Keratinocyte (primary cell): ENCODE results near the gene C19orf25. TPM values are rescaled to one million over a fixed set of nuclear protein-coding genes. Genes with fewer than 3 reads are reported as not detected.

Experiments used
- DNase-seq: peaks from one replicate; pipeline ENCODE4 v3.0.0-alpha.2; 2011; ENCODE audit warnings: low read depth, missing footprints, low spot score
- FAIRE-seq: peaks from 2 replicates; lab custom pipeline; 2011; peaks lifted over from hg19 to GRCh38; lab: Jason Lieb, UNC
- H2AFZ ChIP-seq: 2 replicates; pipeline ENCODE4 v1.6.0; 2012; ENCODE audit warnings: low read length, control low read depth, inconsistent platforms; ENCODE audit not compliant: control insufficient read depth
- H3K27ac ChIP-seq: 2 replicates; pipeline ENCODE4 v1.5.1; 2011; ENCODE audit warnings: low read length; ENCODE audit not compliant: control insufficient read depth, insufficient read depth
- H3K27me3 ChIP-seq: 3 replicates; pipeline ENCODE4 v1.6.0; 2011; ENCODE audit warnings: low read length; ENCODE audit not compliant: control insufficient read depth, insufficient read depth; ENCODE audit errors: extremely low read depth
- H3K36me3 ChIP-seq, 2 experiments: 2 replicates in 1 of 2; 3 replicates in 1 of 2; pipeline ENCODE4 v1.5.1; 2011; ENCODE audit warnings: low read length in 2 of 2, mild to moderate bottlenecking in 1 of 2; ENCODE audit not compliant: control insufficient read depth in 2 of 2, insufficient read depth in 2 of 2; ENCODE audit errors: extremely low read depth in 1 of 2
- H3K4me1 ChIP-seq: 3 replicates; pipeline ENCODE4 v1.5.1; 2011; ENCODE audit warnings: low read length; ENCODE audit not compliant: control insufficient read depth, insufficient read depth; ENCODE audit errors: extremely low read depth
- H3K4me2 ChIP-seq: 3 replicates; pipeline ENCODE4 v1.6.0; 2011; ENCODE audit warnings: low read depth, low read length; ENCODE audit not compliant: control insufficient read depth, insufficient read depth; ENCODE audit errors: extremely low read depth
- H3K4me3 ChIP-seq, 3 experiments: fragments of 200-600 bp in 1 of 3; sonication (generic) in 1 of 3; 2 replicates in 2 of 3; 3 replicates in 1 of 3; pipeline ENCODE4 v1.5.1; 2011 to 2016; ENCODE audit warnings: low read length in 3 of 3, mild to moderate bottlenecking in 3 of 3, control low read depth in 2 of 3, inconsistent platforms in 1 of 3, low read depth in 1 of 3, mixed read lengths in 1 of 3, mixed run types in 1 of 3, moderate library complexity in 1 of 3; ENCODE audit not compliant: control insufficient read depth in 2 of 3, insufficient read depth in 2 of 3; ENCODE audit errors: extremely low read depth in 1 of 3
- H3K79me2 ChIP-seq: 2 replicates; pipeline ENCODE4 v1.6.0; 2012; ENCODE audit warnings: low read length; ENCODE audit not compliant: control insufficient read depth, insufficient read depth
- H3K9ac ChIP-seq: 3 replicates; pipeline ENCODE4 v1.6.0; 2011; ENCODE audit warnings: low read length; ENCODE audit not compliant: control insufficient read depth, insufficient read depth; ENCODE audit errors: extremely low read depth
- H3K9me1 ChIP-seq: 3 replicates; pipeline ENCODE4 v1.6.0; 2011; ENCODE audit warnings: low read length; ENCODE audit not compliant: control insufficient read depth, insufficient read depth; ENCODE audit errors: extremely low read depth
- H3K9me3 ChIP-seq: 2 replicates; pipeline ENCODE4 v1.5.1; 2012; ENCODE audit warnings: low read depth, low read length; ENCODE audit not compliant: control insufficient read depth
- H4K20me1 ChIP-seq: 3 replicates; pipeline ENCODE4 v1.6.0; 2011; ENCODE audit warnings: low read length; ENCODE audit not compliant: control insufficient read depth, insufficient read depth; ENCODE audit errors: extremely low read depth
- CTCF ChIP-seq, 3 experiments: IDR thresholded peaks in 1 of 3; conservative IDR thresholded peaks in 1 of 3; optimal IDR thresholded peaks in 1 of 3; 2 replicates in 2 of 3; 3 replicates in 1 of 3; pipeline versions ENCODE3 to v1.5.1; 2011; ENCODE audit warnings: low read length in 3 of 3, mild to moderate bottlenecking in 3 of 3, moderate library complexity in 2 of 3, control low read depth in 1 of 3, inconsistent platforms in 1 of 3; ENCODE audit not compliant: insufficient read depth in 2 of 3; ENCODE audit errors: extremely low read depth in 1 of 3
- EZH2 ChIP-seq: IDR thresholded peaks from one replicate; pipeline ENCODE4 v1.6.1; 2012; ENCODE audit warnings: inconsistent platforms, mild to moderate bottlenecking, low read length, moderate library complexity
- dilution Hi-C: fragments of 300-500 bp; cut with MboI; formaldehyde crosslinking; loops from one replicate; pipeline ENCODE4 v1.7.0; 2020; ENCODE audit warnings: low sequenced_read_pairs; ENCODE audit not compliant: extremely low pct_ligation_motif_present
- polyA plus RNA-seq, 5 experiments: library from polyadenylated mRNA; depleted of rRNA in 3 of 5; stranded (reverse) in 3 of 5; stranded (forward) in 1 of 5; unstranded in 1 of 5; fragments of >200 nt; gene quantifications; 1 replicate in 1 of 5; 2 replicates in 3 of 5; 3 replicates in 1 of 5; pipeline versions ENCODE4 v1.2.1 to v1.2.3, GENCODE V29; 2011 to 2012; ENCODE audit warnings: missing spikeins in 2 of 5, low read depth in 1 of 5, low replicate concordance in 1 of 5

C19orf25 gene
- polyA plus RNA-seq, 1 donor (not counting 4 experiments of a cell fraction or from before 2014, with no cell fraction given) = 11.2 TPM

DNA sequence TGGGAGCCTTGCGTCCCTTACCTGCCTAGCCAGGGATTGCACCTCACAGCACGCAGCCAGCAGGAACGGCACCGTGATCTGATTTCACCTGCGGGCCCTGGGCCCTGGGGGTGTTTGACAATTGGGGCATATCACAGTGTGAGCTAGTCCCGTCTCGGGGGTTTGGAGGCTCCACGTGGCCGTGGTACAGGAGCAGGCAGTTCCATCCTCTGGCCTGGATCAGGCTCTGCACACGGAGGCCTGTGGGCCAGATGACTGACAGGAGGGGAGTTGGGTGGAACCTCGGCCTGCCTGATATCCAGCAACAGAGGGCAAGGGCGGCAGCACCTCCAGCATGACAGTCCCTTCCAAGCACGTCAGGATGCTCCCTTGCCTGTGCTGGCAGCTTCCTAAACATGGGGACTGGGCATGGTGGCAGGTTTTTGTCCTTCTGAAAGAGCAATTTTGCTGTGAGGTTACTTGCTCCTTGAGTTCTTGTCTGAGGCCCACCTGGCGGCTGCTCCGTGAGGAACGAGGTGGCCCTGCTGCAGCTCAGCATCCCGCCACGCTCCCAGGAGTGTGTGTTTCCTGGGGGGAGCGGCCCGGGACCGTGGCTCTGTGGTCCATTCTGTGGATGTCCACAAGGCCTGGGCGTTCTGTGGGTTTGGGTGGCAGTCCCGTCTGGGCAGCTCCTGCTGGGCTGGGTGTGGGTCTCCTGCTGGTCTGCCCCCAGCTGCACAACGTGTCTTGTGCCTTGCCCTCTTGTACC is 47.1 kb downstream of the C19orf25 start:
- no peaks in the 10 kb centered on the region for H3K27me3 ChIP-seq
- H3K27ac ChIP-seq = no peak overlapping the region
- H4K20me1 ChIP-seq = no peaks in the 10 kb centered on the region
- DNase-seq (no peak), FAIRE-seq (no peak)
- H3K9me3 ChIP-seq = no peaks in the 10 kb centered on the region
- dilution Hi-C loops = no loop called here
- H3K4me3 ChIP-seq = no peak overlapping the region
- peaks cover 26% of the 10 kb centered on the region for H3K79me2 ChIP-seq
- H3K36me3 ChIP-seq = peaks cover 39 to 51% of the 10 kb centered on the region in 2 experiments
- no peaks in the 10 kb centered on the region for H3K4me1 ChIP-seq
- TF ChIP-seq CTCF (optimal IDR thresholded peaks at IDR 0.05 in 1 of 3, IDR thresholded peaks at IDR 0.05 in 1 of 3, conservative IDR thresholded peaks at IDR 0.05 in 1 of 3; ENCODE audit: extremely low read depth in 1 of 3, insufficient read depth in 2 of 3, low read length in 3 of 3) (no peak), EZH2 (no peak)
- H3K9me1 ChIP-seq = no peaks in the 10 kb centered on the region
- H2AFZ ChIP-seq = no peak overlapping the region
- H3K9ac ChIP-seq = no peak overlapping the region
- no peak overlapping the region for H3K4me2 ChIP-seq

- Histone ChIP-seq H3K4me1 (peaks cover 6% of the 10 kb centered on the region), H3K36me3 (peaks cover 38 to 62% of the 10 kb centered on the region in 2 experiments), H3K9me1 (peaks cover 2% of the 10 kb centered on the region), H3K27ac (no peak overlapping the region), H2AFZ (no peak overlapping the region), H3K9me3 (no peaks in the 10 kb centered on the region), H3K27me3 (no peaks in the 10 kb centered on the region), H3K4me3 (no peak overlapping the region), H4K20me1 (peaks cover 6% of the 10 kb centered on the region), H3K79me2 (peaks cover 41% of the 10 kb centered on the region), H3K4me2 (no peak overlapping the region), H3K9ac (no peak overlapping the region)
- DNase-seq (no peak), FAIRE-seq (no peak)
- dilution Hi-C loops = no loop called here
- TF ChIP-seq CTCF (optimal IDR thresholded peaks at IDR 0.05 in 1 of 3, IDR thresholded peaks at IDR 0.05 in 1 of 3, conservative IDR thresholded peaks at IDR 0.05 in 1 of 3; ENCODE audit: extremely low read depth in 1 of 3, insufficient read depth in 2 of 3, low read length in 3 of 3) (no peak), EZH2 (no peak)
These were observed 48.8 kb downstream of the C19orf25 start for GRCh38 chr19:1430246-1430645.
